Smooth muscle cell (in vitro differentiated cells): ENCODE results near the gene ATP8B4. TPM values are rescaled to one million over a fixed set of nuclear protein-coding genes. Genes with fewer than 3 reads are reported as not detected.
"Not testable (repeated sequence)": the region's sequence is repeated elsewhere in the genome, so short reads cannot be mapped to it uniquely, and the experiment has no call there.

Source experiments
- DNase-seq: peaks from one replicate; lab custom pipeline; 2025; ENCODE audit not compliant: unreplicated experiment; lab: John Stamatoyannopoulos, UW
- H2AFZ ChIP-seq: fragments of 200-600 bp; sonication (generic); 2 replicates; pipeline ENCODE4 v1.6.0; 2016; ENCODE audit warnings: antibody characterized with exemption, low read depth, mild to moderate bottlenecking
- H3F3A ChIP-seq: fragments of 200-600 bp; sonication (generic); 2 replicates; pipeline ENCODE4 v1.6.0; 2017; ENCODE audit warnings: antibody characterized with exemption, low read depth
- H3K27ac ChIP-seq: fragments of 200-600 bp; sonication (generic); 2 replicates; pipeline ENCODE4 v1.5.1; 2016; ENCODE audit warnings: low read depth, mild to moderate bottlenecking
- H3K27me3 ChIP-seq: fragments of 200-600 bp; sonication (generic); 2 replicates; pipeline ENCODE4 v1.6.1; 2016; ENCODE audit warnings: low read depth, mild to moderate bottlenecking
- H3K36me3 ChIP-seq: fragments of 200-600 bp; sonication (generic); 2 replicates; pipeline ENCODE4 v1.5.1; 2016; ENCODE audit warnings: low read depth
- H3K4me1 ChIP-seq: fragments of 200-600 bp; sonication (generic); 2 replicates; pipeline ENCODE4 v1.5.1; 2016; ENCODE audit warnings: low read depth
- H3K4me2 ChIP-seq: fragments of 200-600 bp; sonication (generic); 2 replicates; pipeline ENCODE4 v1.6.0; 2016; ENCODE audit warnings: mild to moderate bottlenecking
- H3K4me3 ChIP-seq: fragments of 200-600 bp; sonication (generic); 2 replicates; pipeline ENCODE4 v1.5.1; 2016; ENCODE audit warnings: mild to moderate bottlenecking
- H3K79me2 ChIP-seq: fragments of 200-600 bp; sonication (generic); 2 replicates; pipeline ENCODE4 v1.6.0; 2016; ENCODE audit warnings: low read depth, mild to moderate bottlenecking
- H3K9ac ChIP-seq: fragments of 200-600 bp; sonication (generic); 2 replicates; pipeline ENCODE4 v1.6.0; 2016; ENCODE audit warnings: low read depth
- H3K9me3 ChIP-seq: fragments of 200-600 bp; sonication (generic); replicated peaks from 2 replicates; pipeline ENCODE4 v1.5.1; 2016; ENCODE audit warnings: low read depth
- H4K20me1 ChIP-seq: fragments of 200-600 bp; sonication (generic); 2 replicates; pipeline ENCODE4 v1.6.0; 2016; ENCODE audit warnings: low read depth
- WGBS: methylation state at CpG from one replicate; pipeline ENCODE4 v1.1.7; 2016; ENCODE audit warnings: low lambda C conversion rate; 5-methylcytosine and 5-hydroxymethylcytosine counted together
- polyA plus RNA-seq: library from polyadenylated mRNA; unstranded; fragments of >200 nt; fragmentation: Nextera tagmentation; extraction: Ambion mirVana; gene quantifications from 2 replicates; pipeline ENCODE4 v1.2.1, GENCODE V29; 2016
- total RNA-seq: library from RNA; depleted of rRNA; stranded (reverse); fragments of >200 nt; gene quantifications from 2 replicates; pipeline ENCODE4 v1.2.3, GENCODE V29; 2014
- TF ChIP-seq, protein P1 (sequence below): fragments of 200-600 bp; sonication (generic); IDR thresholded peaks from 2 replicates; pipeline ENCODE4 v1.5.1; 2017; ENCODE audit warnings: borderline replicate concordance, mild to moderate bottlenecking, antibody characterized with exemption; ENCODE audit not compliant: insufficient read depth, poor library complexity, severe bottlenecking

ATP8B4 gene
- total and polyA plus RNA-seq, 2 experiments from 2014 or later: 21.7 to 60.5 TPM

DNA sequence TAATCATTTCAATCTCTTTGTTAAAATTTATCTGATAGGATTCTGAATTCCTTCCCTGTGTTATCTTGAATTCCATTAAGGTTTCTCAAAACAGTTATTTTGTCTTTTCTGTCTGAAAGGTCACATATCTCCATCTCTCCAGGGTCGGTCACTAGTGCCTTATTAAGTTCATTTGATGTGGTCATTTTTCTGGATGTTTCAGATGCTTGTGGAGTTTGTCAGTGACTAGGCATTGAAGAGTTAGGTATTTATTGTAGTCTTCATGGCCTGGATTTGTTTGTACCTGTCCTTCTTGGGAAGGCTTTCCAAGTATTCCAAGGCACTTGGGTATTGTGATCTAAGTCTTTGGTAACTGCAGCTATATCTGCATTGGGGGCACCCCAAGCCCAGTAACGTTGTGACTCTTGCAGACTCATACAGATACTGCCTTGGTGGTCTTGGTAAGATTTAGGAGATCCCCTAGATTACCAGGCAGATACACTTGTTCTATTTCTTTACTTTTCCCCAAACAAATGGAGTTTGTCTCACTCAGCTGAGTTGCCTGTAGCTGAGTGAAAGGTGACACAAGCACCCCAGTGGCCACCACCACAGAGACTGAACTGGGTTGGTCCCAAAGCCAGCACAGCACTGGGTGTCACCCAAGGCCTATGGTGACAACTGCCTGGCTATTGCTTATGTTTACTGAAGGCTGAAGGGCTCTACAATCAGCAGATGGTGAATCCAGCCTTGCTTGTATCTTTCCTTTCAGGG is 44.1 kb upstream of the ATP8B4 start:
- no peaks in the 10 kb centered on the region for H3K4me1 ChIP-seq
- peak overlapping the region; percentile 51 for H3K27ac ChIP-seq
- 48% methylated on average over 2 of the region's 2 CpGs for WGBS
- H2AFZ ChIP-seq: no peak overlapping the region
- H3K4me2 ChIP-seq: no peak overlapping the region
- H3K9me3 ChIP-seq: no peaks in the 10 kb centered on the region
- no peak overlapping the region for H3K4me3 ChIP-seq
- H3F3A ChIP-seq: no peaks in the 10 kb centered on the region
- TF ChIP-seq, protein P1, sequence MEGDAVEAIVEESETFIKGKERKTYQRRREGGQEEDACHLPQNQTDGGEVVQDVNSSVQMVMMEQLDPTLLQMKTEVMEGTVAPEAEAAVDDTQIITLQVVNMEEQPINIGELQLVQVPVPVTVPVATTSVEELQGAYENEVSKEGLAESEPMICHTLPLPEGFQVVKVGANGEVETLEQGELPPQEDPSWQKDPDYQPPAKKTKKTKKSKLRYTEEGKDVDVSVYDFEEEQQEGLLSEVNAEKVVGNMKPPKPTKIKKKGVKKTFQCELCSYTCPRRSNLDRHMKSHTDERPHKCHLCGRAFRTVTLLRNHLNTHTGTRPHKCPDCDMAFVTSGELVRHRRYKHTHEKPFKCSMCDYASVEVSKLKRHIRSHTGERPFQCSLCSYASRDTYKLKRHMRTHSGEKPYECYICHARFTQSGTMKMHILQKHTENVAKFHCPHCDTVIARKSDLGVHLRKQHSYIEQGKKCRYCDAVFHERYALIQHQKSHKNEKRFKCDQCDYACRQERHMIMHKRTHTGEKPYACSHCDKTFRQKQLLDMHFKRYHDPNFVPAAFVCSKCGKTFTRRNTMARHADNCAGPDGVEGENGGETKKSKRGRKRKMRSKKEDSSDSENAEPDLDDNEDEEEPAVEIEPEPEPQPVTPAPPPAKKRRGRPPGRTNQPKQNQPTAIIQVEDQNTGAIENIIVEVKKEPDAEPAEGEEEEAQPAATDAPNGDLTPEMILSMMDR: no peak
- no peaks in the 10 kb centered on the region for H3K79me2 ChIP-seq
- no peaks in the 10 kb centered on the region for H3K27me3 ChIP-seq
- no peaks in the 10 kb centered on the region for H3K36me3 ChIP-seq
- no peak overlapping the region for H3K9ac ChIP-seq
- DNase-seq: no peak
- no peaks in the 10 kb centered on the region for H4K20me1 ChIP-seq

DNA sequence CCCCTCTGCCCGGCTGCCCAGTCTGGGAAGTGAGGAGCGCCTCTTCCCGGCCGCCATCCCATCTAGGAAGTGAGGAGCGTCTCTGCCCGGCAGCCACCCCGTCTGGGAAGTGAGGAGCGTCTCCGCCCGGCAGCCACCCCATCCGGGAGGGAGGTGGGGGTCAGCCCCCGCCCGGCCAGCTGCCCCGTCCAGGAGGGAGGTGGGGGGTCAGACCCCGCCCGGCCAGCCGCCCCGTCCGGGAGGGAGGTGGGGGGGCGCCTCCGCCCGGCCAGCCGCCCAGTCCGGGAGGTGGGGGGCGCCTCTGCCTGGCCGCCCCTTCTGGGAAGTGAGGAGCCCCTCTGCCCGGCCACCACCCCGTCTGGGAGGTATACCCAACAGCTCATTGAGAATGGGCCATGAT is 39.2 kb upstream of the ATP8B4 start:
- WGBS: 94% methylated on average over 11 of the region's 28 CpGs

DNA sequence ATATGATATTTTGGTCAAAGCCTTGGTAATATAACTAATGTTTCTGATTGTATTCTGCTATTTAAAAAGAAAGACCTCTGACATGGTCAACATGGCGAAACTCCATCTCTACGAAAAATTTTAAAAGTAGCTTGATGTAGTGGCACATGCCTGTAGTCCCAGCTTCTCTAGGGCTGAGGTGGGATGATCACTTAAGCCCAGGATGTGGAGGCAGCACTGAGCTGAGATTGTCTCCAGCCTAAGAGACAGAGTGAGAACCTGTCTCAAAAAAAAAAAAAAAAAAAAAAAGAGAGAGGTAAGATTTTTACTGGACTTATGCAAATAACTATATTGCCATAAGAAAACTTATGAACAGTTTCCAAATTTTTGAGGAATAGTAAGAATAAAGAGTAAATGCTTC is 32.4 kb upstream of the ATP8B4 start:
- H3K27ac ChIP-seq: no peak overlapping the region
- DNase-seq: no peak
- WGBS: 89% methylated on average over 2 of the region's 2 CpGs

More for the DNA sequence above, 39.2 kb upstream of the ATP8B4 start:
- not testable (repeated sequence) for H3F3A ChIP-seq, DNase-seq, H3K9me3 ChIP-seq, H3K27me3 ChIP-seq, H2AFZ ChIP-seq, H3K79me2 ChIP-seq, H3K27ac ChIP-seq, H3K4me2 ChIP-seq, H3K4me1 ChIP-seq, H3K36me3 ChIP-seq, H4K20me1 ChIP-seq, H3K4me3 ChIP-seq, H3K9ac ChIP-seq

DNA sequence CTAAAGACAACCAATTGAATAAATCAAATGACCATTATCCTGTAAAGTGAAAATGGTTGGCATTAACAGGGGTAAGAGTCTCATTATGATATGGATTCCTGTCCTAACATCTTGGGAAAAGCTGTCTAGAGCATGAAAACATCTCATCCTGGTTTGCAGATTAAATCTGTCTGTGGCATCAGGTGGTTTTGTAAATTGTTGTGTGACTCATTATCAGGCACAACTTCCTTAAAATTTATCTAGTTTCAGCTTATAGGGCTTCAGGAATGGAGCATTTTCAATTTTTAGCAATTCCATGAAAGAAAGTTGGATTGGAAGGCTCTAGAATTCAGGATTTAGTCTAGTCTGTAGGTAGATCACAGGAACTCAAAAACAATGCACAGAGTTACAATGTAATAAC is 31.8 kb upstream of the ATP8B4 start:
- H3K36me3 ChIP-seq: no peaks in the 10 kb centered on the region

More for the DNA sequence above, 32.4 kb upstream of the ATP8B4 start:
- Histone ChIP-seq H3K4me3 (no peak overlapping the region), H3K9ac (no peak overlapping the region), H2AFZ (no peak overlapping the region), H3K79me2 (no peaks in the 10 kb centered on the region), H3K4me2 (no peak overlapping the region), H3K27me3 (no peaks in the 10 kb centered on the region), H3K9me3 (no peaks in the 10 kb centered on the region), H3K36me3 (no peaks in the 10 kb centered on the region), H4K20me1 (no peaks in the 10 kb centered on the region), H3F3A (no peaks in the 10 kb centered on the region), H3K4me1 (no peaks in the 10 kb centered on the region)
- TF ChIP-seq, protein P1: no peak

More for the DNA sequence above, 31.8 kb upstream of the ATP8B4 start:
- H2AFZ ChIP-seq: no peak overlapping the region
- H3K27me3 ChIP-seq: no peaks in the 10 kb centered on the region
- no peak overlapping the region for H3K9ac ChIP-seq
- no peak overlapping the region for H3K4me2 ChIP-seq
- no peak overlapping the region for H3K27ac ChIP-seq
- no peaks in the 10 kb centered on the region for H3K4me1 ChIP-seq
- DNase-seq: no peak
- no peaks in the 10 kb centered on the region for H3F3A ChIP-seq
- H3K79me2 ChIP-seq: no peaks in the 10 kb centered on the region
- no peaks in the 10 kb centered on the region for H4K20me1 ChIP-seq
- TF ChIP-seq, protein P1: no peak
- no peaks in the 10 kb centered on the region for H3K9me3 ChIP-seq
- no peak overlapping the region for H3K4me3 ChIP-seq
